DMS 273 (cell line): Measurements from ENCODE around the gene COBLL1.

ENCODE experiments used
- DNase-seq: peaks from one replicate; lab custom pipeline; 2025; ENCODE audit not compliant: unreplicated experiment; lab: John Stamatoyannopoulos, UW

Gene COBLL1

GRCh38 chr2:164691346-164691887, 150.2 kb downstream of the COBLL1 start:
- no peak for DNase-seq

- DNase-seq: no peak
These were observed 151.3 kb downstream of the COBLL1 start for GRCh38 chr2:164690361-164690760.

- DNase-seq: no peak
These were observed 152.7 kb downstream of the COBLL1 start for GRCh38 chr2:164688896-164689419.

GRCh38 chr2:164681009-164681408, 160.6 kb downstream of the COBLL1 start:
- DNase-seq: no peak

GRCh38 chr2:164678631-164679149, 162.9 kb downstream of the COBLL1 start:
- no peak for DNase-seq

GRCh38 chr2:164677733-164678132, 163.9 kb downstream of the COBLL1 start:
- no peak for DNase-seq

- no peak for DNase-seq
These were observed 164.4 kb downstream of the COBLL1 start for GRCh38 chr2:164677271-164677670.

- no peak for DNase-seq
These were observed 165.9 kb downstream of the COBLL1 start for GRCh38 chr2:164675687-164676086.

DNA sequence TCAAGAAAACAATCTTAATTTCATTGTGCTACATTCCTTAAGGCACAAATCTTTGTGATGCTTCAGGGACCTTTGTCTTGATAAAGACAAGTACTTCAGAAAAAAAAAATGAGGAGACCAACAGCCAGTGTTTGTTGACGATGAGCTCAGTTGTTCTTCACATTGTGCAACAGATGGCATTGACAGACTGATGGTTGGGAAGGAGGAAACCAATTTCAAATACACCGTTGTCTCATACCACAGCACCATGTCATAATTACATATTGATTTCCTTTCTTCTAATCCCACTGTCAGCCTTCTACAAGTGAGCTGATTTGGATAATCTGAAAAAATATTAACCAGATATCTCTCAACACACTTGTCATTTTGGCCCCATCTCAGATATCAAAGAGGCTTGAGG, 166.6 kb downstream of the COBLL1 start:
- DNase-seq: peak; percentile 32

- no peak for DNase-seq
These were observed 169.8 kb downstream of the COBLL1 start for GRCh38 chr2:164671664-164672396.

DNA sequence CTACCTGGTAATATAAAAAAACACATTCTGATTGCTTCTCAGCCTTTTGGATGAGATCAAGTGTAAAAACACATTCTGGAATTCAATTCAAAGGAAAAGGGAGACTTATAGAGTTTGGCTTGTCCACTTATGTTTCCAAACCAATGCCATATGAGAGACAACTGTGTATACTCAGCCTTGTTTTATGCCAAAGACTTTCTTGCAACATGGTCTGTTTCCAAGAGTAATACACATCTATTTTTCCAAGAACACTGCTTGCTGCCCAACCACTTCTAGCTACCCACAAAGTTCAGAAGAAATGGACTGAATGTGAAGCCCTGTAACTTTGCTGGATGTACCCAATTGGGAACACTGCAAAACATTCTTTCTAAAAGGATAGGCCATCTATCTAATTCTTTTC, 172.3 kb downstream of the COBLL1 start:
- no peak for DNase-seq

GRCh38 chr2:164667566-164667965, 174.1 kb downstream of the COBLL1 start:
- DNase-seq: no peak

DNA sequence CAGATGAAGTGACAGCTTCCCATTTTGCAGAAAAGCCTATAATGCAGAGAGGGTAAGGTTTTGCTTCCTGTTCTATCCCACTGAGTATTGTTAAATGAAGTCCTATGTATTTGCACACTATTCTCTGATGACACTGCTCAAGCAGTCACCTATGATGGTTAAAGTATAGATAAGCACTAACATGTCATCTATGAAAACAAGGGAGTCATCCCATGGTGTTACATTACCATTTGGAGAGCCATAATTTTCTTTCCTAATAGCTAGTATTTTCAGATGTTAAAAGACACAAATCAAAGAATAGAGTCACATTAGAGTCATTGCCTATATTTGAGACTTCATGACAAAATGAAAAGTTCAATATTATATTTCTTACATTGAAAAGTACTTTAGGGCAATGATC, 177.6 kb downstream of the COBLL1 start:
- DNase-seq: no peak

DNA sequence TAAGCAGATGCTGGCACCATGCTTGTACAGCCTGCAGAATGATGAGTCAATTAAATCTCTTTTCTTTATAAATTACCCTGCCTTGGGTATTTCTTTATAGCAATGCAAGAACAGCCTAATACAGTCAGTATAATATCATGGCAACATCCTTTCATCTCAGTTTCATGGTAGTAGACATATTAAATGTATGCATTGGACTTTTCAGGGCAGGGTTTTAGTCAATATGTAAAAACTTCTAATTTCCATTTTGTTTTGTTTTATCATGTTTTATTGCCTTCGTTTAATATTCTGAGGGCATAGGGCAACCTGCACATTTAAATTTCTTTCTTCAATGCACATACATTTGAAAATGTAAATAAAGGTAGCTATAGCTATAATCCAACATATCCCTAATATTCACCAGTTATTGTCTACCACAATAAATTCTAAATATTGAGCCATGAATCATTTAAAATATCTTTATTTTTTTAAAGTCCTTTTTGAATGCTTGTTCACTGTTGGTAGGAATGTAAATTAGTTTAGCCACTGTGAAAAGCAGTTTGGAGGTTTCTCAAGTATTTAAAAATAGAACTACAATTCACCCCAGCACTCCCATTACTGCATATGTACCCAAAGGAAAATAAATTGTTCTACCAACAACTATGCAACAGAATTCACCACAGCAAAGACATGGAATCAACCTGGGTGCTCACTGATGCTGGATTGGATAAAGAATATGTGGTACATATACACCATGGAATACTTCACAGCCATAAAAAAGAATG, 178.6 kb downstream of the COBLL1 start:
- no peak for DNase-seq

GRCh38 chr2:164662066-164662465, 179.6 kb downstream of the COBLL1 start:
- DNase-seq: no peak

DNA sequence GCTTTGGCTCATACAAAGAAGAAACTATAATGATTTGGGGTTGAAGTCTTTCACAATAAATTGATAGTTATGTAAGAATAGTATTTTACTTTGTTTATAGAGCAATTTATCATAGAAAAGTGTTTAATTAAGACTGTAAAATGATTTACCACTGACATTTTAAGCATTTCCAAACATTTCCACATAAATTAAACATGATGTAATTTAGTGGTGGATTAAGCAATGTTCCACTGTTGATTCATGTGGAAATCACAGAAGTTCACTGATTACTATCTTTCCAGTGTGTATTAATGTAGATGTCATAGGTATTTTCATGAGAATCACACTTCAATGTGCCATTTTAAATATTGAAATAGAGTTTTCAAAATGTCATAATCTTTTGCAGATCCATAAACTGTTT, 180.3 kb downstream of the COBLL1 start:
- DNase-seq: no peak

GRCh38 chr2:164657129-164657528, 184.5 kb downstream of the COBLL1 start:
- DNase-seq: no peak

GRCh38 chr2:164655750-164656149, 185.9 kb downstream of the COBLL1 start:
- peak; percentile 22 for DNase-seq

GRCh38 chr2:164655336-164655735, 186.3 kb downstream of the COBLL1 start:
- DNase-seq: no peak

- DNase-seq: no peak
These were observed 190.3 kb downstream of the COBLL1 start for GRCh38 chr2:164651361-164651760.

DNA sequence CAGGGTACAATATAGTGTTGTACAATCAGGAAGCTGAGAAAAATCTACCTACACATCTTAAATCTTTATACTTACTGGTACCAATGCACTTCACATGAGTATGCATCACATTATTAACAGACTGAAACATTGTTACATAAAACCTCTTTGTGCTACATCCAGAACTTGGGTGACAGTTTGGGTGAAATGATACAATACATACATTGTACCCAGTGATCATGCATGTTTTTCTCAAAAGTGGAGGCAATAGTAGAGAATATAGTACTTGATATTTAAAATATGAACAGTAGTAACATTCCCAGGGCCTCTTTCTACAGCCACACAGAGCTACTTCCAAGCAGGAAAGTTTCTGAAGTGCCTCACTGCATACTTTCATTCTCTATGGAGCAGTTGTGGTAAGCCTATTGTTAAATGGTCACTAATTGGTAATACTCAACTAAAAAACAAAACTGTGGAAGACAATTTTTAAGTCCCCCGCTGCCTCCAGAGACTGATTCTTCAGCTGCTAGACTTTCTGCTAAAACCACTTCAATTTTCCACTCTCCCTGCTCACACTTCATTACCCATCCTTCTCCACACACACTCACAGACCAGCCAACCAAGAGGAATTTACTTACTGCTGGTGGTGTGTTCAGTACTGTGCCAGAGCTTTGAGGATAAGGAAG, 197.5 kb downstream of the COBLL1 start:
- DNase-seq: no peak
